Right hindlimb (tissue), 1 donor: ENCODE measurements around the gene DPM3.

Experiments used
- DNase-seq: peaks from one replicate; pipeline ENCODE4 v3.0.0-alpha.2; 2018

The DPM3 gene

DNA sequence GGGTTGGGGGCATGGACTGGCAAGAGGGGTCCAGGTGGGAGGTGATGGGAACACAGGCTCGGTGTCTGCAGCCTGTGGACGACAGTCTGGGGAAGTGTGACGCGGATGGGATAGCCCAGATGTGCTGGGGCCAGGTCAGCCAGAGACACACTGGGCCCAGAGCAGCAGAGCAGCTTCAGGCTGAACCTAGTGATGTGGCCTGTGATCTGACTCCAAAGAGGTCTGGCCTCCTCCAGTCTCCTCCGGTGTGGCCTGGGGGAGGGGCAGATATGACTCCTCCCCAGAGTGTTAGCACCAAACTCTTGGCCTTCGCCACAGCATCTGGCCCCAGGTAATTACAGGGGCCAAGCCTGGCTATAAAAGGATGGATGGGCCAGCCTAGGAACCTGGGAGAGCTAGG lies 48.2 kb downstream of the DPM3 start:
- no peak for DNase-seq

DNA sequence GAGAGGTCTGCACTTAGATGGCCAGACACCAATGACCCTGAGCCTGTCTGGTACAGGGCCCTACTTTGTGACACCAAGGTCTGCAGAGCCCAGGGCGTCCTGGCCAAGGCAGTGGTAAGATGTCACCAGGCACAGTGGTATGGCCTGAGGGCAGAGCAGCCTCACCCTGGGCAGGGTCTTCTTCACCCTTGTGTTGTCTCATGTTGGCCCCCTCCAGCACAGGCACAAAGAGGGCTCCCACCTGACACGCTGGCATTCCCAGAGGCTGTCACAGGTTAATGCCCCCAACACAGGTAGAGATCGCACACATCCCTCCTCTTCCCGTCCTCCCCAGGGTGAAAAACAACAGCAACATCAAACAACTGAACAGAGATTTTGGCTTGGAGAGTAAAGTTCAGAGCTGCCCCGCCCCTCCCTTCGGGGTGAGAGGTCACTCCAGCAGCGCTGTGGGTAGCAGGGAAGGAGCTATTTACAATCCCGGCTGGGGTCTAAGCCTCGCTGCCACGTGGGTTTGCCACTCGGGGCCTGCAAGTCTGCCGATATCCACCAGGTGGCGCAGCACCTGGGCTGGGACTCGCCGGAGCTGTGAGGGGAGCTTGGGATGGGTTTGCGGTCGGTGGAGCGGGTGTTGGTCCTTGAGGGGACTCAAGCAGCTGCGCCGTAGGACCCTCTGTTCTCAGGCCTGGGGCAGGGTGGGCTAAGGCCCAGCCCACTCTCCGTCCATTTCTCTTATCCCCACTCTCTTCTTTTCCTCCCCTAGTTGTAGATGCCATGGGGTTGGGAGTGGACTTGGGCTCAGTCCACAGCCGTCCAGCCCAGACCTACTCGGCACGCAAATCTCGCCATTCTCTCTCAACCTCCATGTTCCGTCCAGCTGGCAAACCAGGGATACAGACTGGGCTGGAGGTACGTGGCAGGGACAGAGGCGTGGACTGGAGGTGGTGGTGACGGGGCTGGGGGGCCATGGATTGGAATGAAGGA lies 49.0 kb downstream of the DPM3 start:
- DNase-seq: peak; percentile 84
